Neuron (in vitro differentiated cells): ENCODE data around the gene GAK.

Experiments
- H2AFZ ChIP-seq: one replicate; pipeline ENCODE4 v1.6.1; 2013; ENCODE audit warnings: low read depth, mild to moderate bottlenecking, inconsistent platforms, low read length, moderate library complexity
- H3K27me3 ChIP-seq: one replicate; pipeline ENCODE4 v1.6.1; 2013; ENCODE audit warnings: low read length; ENCODE audit not compliant: insufficient read depth
- H3K36me3 ChIP-seq: one replicate; pipeline ENCODE4 v1.6.1; 2013; ENCODE audit warnings: low read length; ENCODE audit not compliant: insufficient read depth
- H3K4me1 ChIP-seq: one replicate; pipeline ENCODE4 v1.6.1; 2013; ENCODE audit warnings: low read length; ENCODE audit not compliant: insufficient read depth
- H3K4me3 ChIP-seq: 2 replicates; pipeline ENCODE4 v1.5.1; 2013; ENCODE audit warnings: mild to moderate bottlenecking, low read length, moderate library complexity
- H3K9me3 ChIP-seq: one replicate; pipeline ENCODE4 v1.6.1; 2013; ENCODE audit warnings: low read length

GAK gene

GRCh38 chr4:826508-827208 lies 105.5 kb downstream of the GAK start:
- peaks cover 26% of the 10 kb centered on the region for H3K4me1 ChIP-seq
- peaks cover 4% of the 10 kb centered on the region for H3K9me3 ChIP-seq
- no peaks in the 10 kb centered on the region for H3K36me3 ChIP-seq
- H3K4me3 ChIP-seq: no peak overlapping the region
- peaks cover 30% of the 10 kb centered on the region for H3K27me3 ChIP-seq
- H2AFZ ChIP-seq: no peak overlapping the region

- Histone ChIP-seq H3K36me3 (no peaks in the 10 kb centered on the region), H3K9me3 (no peaks in the 10 kb centered on the region), H3K4me3 (peak within 1 kb of the TSS; percentile 34), H3K4me1 (peaks cover 26% of the 10 kb centered on the region), H2AFZ (peak within 1 kb of the TSS; percentile 17), H3K27me3 (peaks cover 30% of the 10 kb centered on the region)
These were observed 106.2 kb downstream of the GAK start, which contains the start of gene CPLX1 for GRCh38 chr4:825971-826330. CPLX1 (minus strand) TSS chr4:826129; CDS start chr4:824522, 1,607 bp downstream.

- H3K4me3 ChIP-seq: peak overlapping the region; percentile 34
These were observed 106.8 kb downstream of the GAK start for GRCh38 chr4:825063-825970.

GRCh38 chr4:824461-825062 lies 107.6 kb downstream of the GAK start:
- H3K4me3 ChIP-seq: peak overlapping the region; percentile 34
- peaks cover 26% of the 10 kb centered on the region for H3K27me3 ChIP-seq
- H2AFZ ChIP-seq: peak overlapping the region; percentile 17
- peaks cover 26% of the 10 kb centered on the region for H3K4me1 ChIP-seq
- H3K36me3 ChIP-seq: no peaks in the 10 kb centered on the region
- no peaks in the 10 kb centered on the region for H3K9me3 ChIP-seq

More at GRCh38 chr4:825063-825970, 106.8 kb downstream of the GAK start:
- Histone ChIP-seq H3K27me3 (peaks cover 30% of the 10 kb centered on the region), H3K36me3 (no peaks in the 10 kb centered on the region), H3K9me3 (no peaks in the 10 kb centered on the region), H3K4me1 (peaks cover 26% of the 10 kb centered on the region), H2AFZ (peak overlapping the region; percentile 17)

- Histone ChIP-seq H3K4me3 (no peak overlapping the region), H2AFZ (no peak overlapping the region), H3K4me1 (peaks cover 26% of the 10 kb centered on the region), H3K9me3 (no peaks in the 10 kb centered on the region), H3K36me3 (no peaks in the 10 kb centered on the region), H3K27me3 (peaks cover 25% of the 10 kb centered on the region)
These were observed 108.2 kb downstream of the GAK start for GRCh38 chr4:823761-824460.

- Histone ChIP-seq H3K36me3 (no peaks in the 10 kb centered on the region), H3K4me1 (peaks cover 26% of the 10 kb centered on the region), H3K9me3 (no peaks in the 10 kb centered on the region), H3K4me3 (no peak overlapping the region), H2AFZ (no peak overlapping the region), H3K27me3 (peaks cover 19% of the 10 kb centered on the region)
These were observed 108.8 kb downstream of the GAK start for GRCh38 chr4:823176-823760.

- Histone ChIP-seq H3K9me3 (no peaks in the 10 kb centered on the region), H3K27me3 (peaks cover 12% of the 10 kb centered on the region), H3K4me1 (peaks cover 26% of the 10 kb centered on the region), H2AFZ (no peak overlapping the region), H3K36me3 (no peaks in the 10 kb centered on the region), H3K4me3 (no peak overlapping the region)
These were observed 109.5 kb downstream of the GAK start for GRCh38 chr4:822361-823175.

- Histone ChIP-seq H3K4me3 (no peak overlapping the region), H3K4me1 (peaks cover 20% of the 10 kb centered on the region), H3K27me3 (peaks cover 6% of the 10 kb centered on the region), H3K9me3 (no peaks in the 10 kb centered on the region), H3K36me3 (no peaks in the 10 kb centered on the region), H2AFZ (no peak overlapping the region)
These were observed 110.5 kb downstream of the GAK start for GRCh38 chr4:821631-822030.

GRCh38 chr4:821181-821591 lies 110.9 kb downstream of the GAK start:
- Histone ChIP-seq H3K27me3 (peaks cover 6% of the 10 kb centered on the region), H3K4me1 (peaks cover 20% of the 10 kb centered on the region), H3K4me3 (no peak overlapping the region), H3K9me3 (no peaks in the 10 kb centered on the region), H3K36me3 (no peaks in the 10 kb centered on the region), H2AFZ (no peak overlapping the region)

GRCh38 chr4:820230-821172 lies 111.6 kb downstream of the GAK start:
- H3K27me3 ChIP-seq: peaks cover 6% of the 10 kb centered on the region
- H2AFZ ChIP-seq: no peak overlapping the region
- no peaks in the 10 kb centered on the region for H3K9me3 ChIP-seq
- H3K36me3 ChIP-seq: no peaks in the 10 kb centered on the region
- no peak overlapping the region for H3K4me3 ChIP-seq
- H3K4me1 ChIP-seq: peaks cover 20% of the 10 kb centered on the region
